Keratinocyte (primary cell): Measurements from ENCODE around the gene ARMC6. TPM values are rescaled to one million over a fixed set of nuclear protein-coding genes. Genes with fewer than 3 reads are reported as not detected.

ENCODE experiments used
- DNase-seq: peaks from one replicate; pipeline ENCODE4 v3.0.0-alpha.2; 2011; ENCODE audit warnings: low read depth, missing footprints, low spot score
- FAIRE-seq: peaks from 2 replicates; lab custom pipeline; 2011; peaks lifted over from hg19 to GRCh38; lab: Jason Lieb, UNC
- H2AFZ ChIP-seq: 2 replicates; pipeline ENCODE4 v1.6.0; 2012; ENCODE audit warnings: low read length, control low read depth, inconsistent platforms; ENCODE audit not compliant: control insufficient read depth
- H3K27ac ChIP-seq: 2 replicates; pipeline ENCODE4 v1.5.1; 2011; ENCODE audit warnings: low read length; ENCODE audit not compliant: control insufficient read depth, insufficient read depth
- H3K27me3 ChIP-seq: 3 replicates; pipeline ENCODE4 v1.6.0; 2011; ENCODE audit warnings: low read length; ENCODE audit not compliant: control insufficient read depth, insufficient read depth; ENCODE audit errors: extremely low read depth
- H3K36me3 ChIP-seq, 2 experiments: 2 replicates in 1 of 2; 3 replicates in 1 of 2; pipeline ENCODE4 v1.5.1; 2011; ENCODE audit warnings: low read length in 2 of 2, mild to moderate bottlenecking in 1 of 2; ENCODE audit not compliant: control insufficient read depth in 2 of 2, insufficient read depth in 2 of 2; ENCODE audit errors: extremely low read depth in 1 of 2
- H3K4me1 ChIP-seq: 3 replicates; pipeline ENCODE4 v1.5.1; 2011; ENCODE audit warnings: low read length; ENCODE audit not compliant: control insufficient read depth, insufficient read depth; ENCODE audit errors: extremely low read depth
- H3K4me2 ChIP-seq: 3 replicates; pipeline ENCODE4 v1.6.0; 2011; ENCODE audit warnings: low read depth, low read length; ENCODE audit not compliant: control insufficient read depth, insufficient read depth; ENCODE audit errors: extremely low read depth
- H3K4me3 ChIP-seq, 3 experiments: fragments of 200-600 bp in 1 of 3; sonication (generic) in 1 of 3; 2 replicates in 2 of 3; 3 replicates in 1 of 3; pipeline ENCODE4 v1.5.1; 2011 to 2016; ENCODE audit warnings: low read length in 3 of 3, mild to moderate bottlenecking in 3 of 3, control low read depth in 2 of 3, inconsistent platforms in 1 of 3, low read depth in 1 of 3, mixed read lengths in 1 of 3, mixed run types in 1 of 3, moderate library complexity in 1 of 3; ENCODE audit not compliant: control insufficient read depth in 2 of 3, insufficient read depth in 2 of 3; ENCODE audit errors: extremely low read depth in 1 of 3
- H3K79me2 ChIP-seq: 2 replicates; pipeline ENCODE4 v1.6.0; 2012; ENCODE audit warnings: low read length; ENCODE audit not compliant: control insufficient read depth, insufficient read depth
- H3K9ac ChIP-seq: 3 replicates; pipeline ENCODE4 v1.6.0; 2011; ENCODE audit warnings: low read length; ENCODE audit not compliant: control insufficient read depth, insufficient read depth; ENCODE audit errors: extremely low read depth
- H3K9me1 ChIP-seq: 3 replicates; pipeline ENCODE4 v1.6.0; 2011; ENCODE audit warnings: low read length; ENCODE audit not compliant: control insufficient read depth, insufficient read depth; ENCODE audit errors: extremely low read depth
- H3K9me3 ChIP-seq: 2 replicates; pipeline ENCODE4 v1.5.1; 2012; ENCODE audit warnings: low read depth, low read length; ENCODE audit not compliant: control insufficient read depth
- H4K20me1 ChIP-seq: 3 replicates; pipeline ENCODE4 v1.6.0; 2011; ENCODE audit warnings: low read length; ENCODE audit not compliant: control insufficient read depth, insufficient read depth; ENCODE audit errors: extremely low read depth
- CTCF ChIP-seq, 3 experiments: IDR thresholded peaks in 1 of 3; conservative IDR thresholded peaks in 1 of 3; optimal IDR thresholded peaks in 1 of 3; 2 replicates in 2 of 3; 3 replicates in 1 of 3; pipeline versions ENCODE3 to v1.5.1; 2011; ENCODE audit warnings: low read length in 3 of 3, mild to moderate bottlenecking in 3 of 3, moderate library complexity in 2 of 3, control low read depth in 1 of 3, inconsistent platforms in 1 of 3; ENCODE audit not compliant: insufficient read depth in 2 of 3; ENCODE audit errors: extremely low read depth in 1 of 3
- EZH2 ChIP-seq: IDR thresholded peaks from one replicate; pipeline ENCODE4 v1.6.1; 2012; ENCODE audit warnings: inconsistent platforms, mild to moderate bottlenecking, low read length, moderate library complexity
- dilution Hi-C: fragments of 300-500 bp; cut with MboI; formaldehyde crosslinking; loops from one replicate; pipeline ENCODE4 v1.7.0; 2020; ENCODE audit warnings: low sequenced_read_pairs; ENCODE audit not compliant: extremely low pct_ligation_motif_present
- polyA plus RNA-seq, 5 experiments: library from polyadenylated mRNA; depleted of rRNA in 3 of 5; stranded (reverse) in 3 of 5; stranded (forward) in 1 of 5; unstranded in 1 of 5; fragments of >200 nt; gene quantifications; 1 replicate in 1 of 5; 2 replicates in 3 of 5; 3 replicates in 1 of 5; pipeline versions ENCODE4 v1.2.1 to v1.2.3, GENCODE V29; 2011 to 2012; ENCODE audit warnings: missing spikeins in 2 of 5, low read depth in 1 of 5, low replicate concordance in 1 of 5

ARMC6 gene
- polyA plus RNA-seq, 1 donor (not counting 4 experiments of a cell fraction or from before 2014, with no cell fraction given): 23.8 TPM

- Histone ChIP-seq H2AFZ (no peak overlapping the region), H3K36me3 (peaks cover 26 to 33% of the 10 kb centered on the region in 2 experiments), H3K9ac (no peak overlapping the region), H3K79me2 (peaks cover 61% of the 10 kb centered on the region), H3K4me2 (no peak overlapping the region), H4K20me1 (peaks cover 3% of the 10 kb centered on the region), H3K4me1 (peaks cover 8% of the 10 kb centered on the region), H3K4me3 (no peak overlapping the region), H3K27me3 (no peaks in the 10 kb centered on the region), H3K9me1 (no peaks in the 10 kb centered on the region), H3K27ac (no peak overlapping the region), H3K9me3 (no peaks in the 10 kb centered on the region)
- FAIRE-seq (no peak), DNase-seq (no peak)
- TF ChIP-seq EZH2 (no peak), CTCF (optimal IDR thresholded peaks at IDR 0.05 in 1 of 3, IDR thresholded peaks at IDR 0.05 in 1 of 3, conservative IDR thresholded peaks at IDR 0.05 in 1 of 3; ENCODE audit: extremely low read depth in 1 of 3, insufficient read depth in 2 of 3, low read length in 3 of 3) (no peak)
- dilution Hi-C loops: no loop called here
Observed at GRCh38 chr19:19028526-19028925, 4.9 kb upstream of the ARMC6 start.

- H2AFZ ChIP-seq: no peak overlapping the region
- no peaks in the 10 kb centered on the region for H3K9me1 ChIP-seq
- no peak overlapping the region for H3K9ac ChIP-seq
- H3K27me3 ChIP-seq: no peaks in the 10 kb centered on the region
- peaks cover 3% of the 10 kb centered on the region for H4K20me1 ChIP-seq
- H3K9me3 ChIP-seq: no peaks in the 10 kb centered on the region
- no peak overlapping the region for H3K4me2 ChIP-seq
- H3K27ac ChIP-seq: no peak overlapping the region
- H3K4me1 ChIP-seq: peaks cover 10% of the 10 kb centered on the region
- TF ChIP-seq CTCF (optimal IDR thresholded peaks at IDR 0.05 in 1 of 3, IDR thresholded peaks at IDR 0.05 in 1 of 3, conservative IDR thresholded peaks at IDR 0.05 in 1 of 3; ENCODE audit: extremely low read depth in 1 of 3, insufficient read depth in 2 of 3, low read length in 3 of 3) (no peak), EZH2 (no peak)
- H3K4me3 ChIP-seq: no peak overlapping the region
- DNase-seq (no peak), FAIRE-seq (no peak)
- peaks cover 12 to 18% of the 10 kb centered on the region in 2 experiments for H3K36me3 ChIP-seq
- dilution Hi-C loops: no loop called here
- peaks cover 69% of the 10 kb centered on the region for H3K79me2 ChIP-seq
Observed at GRCh38 chr19:19031891-19032290, 1.5 kb upstream of the ARMC6 start.
